ENCODE data around the gene ZFPL1. TPM values are rescaled to one million over a fixed set of nuclear protein-coding genes. Genes with fewer than 3 reads are reported as not detected.

Gene ZFPL1
- total and polyA plus RNA-seq, 9 of the 15 experiments (the other 6 are each of a cell fraction or from before 2014, with no cell fraction given), result 3.7 to 37.5 (median 22.7) TPM

DNA sequence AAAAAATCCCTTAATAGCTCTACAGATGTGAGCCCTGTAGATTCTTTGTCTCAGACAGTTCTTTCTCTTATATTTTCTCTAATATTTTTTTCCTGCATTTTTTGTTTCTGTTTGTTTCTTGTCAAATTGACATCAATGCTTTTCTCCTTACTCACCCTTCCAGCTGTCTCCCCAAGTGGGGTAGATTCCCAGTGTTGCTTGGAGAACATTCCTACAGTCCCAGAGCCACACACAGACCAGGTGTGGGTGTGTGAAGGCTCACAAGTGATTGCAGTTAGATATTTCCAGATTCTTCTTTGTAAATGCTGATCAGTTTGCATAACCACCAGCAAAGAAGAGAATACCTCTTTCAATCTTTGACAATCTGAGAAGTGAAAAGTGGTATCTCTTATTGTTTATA is 19.5 kb downstream of the ZFPL1 start (continued):
- TF ChIP-seq, protein P1, sequence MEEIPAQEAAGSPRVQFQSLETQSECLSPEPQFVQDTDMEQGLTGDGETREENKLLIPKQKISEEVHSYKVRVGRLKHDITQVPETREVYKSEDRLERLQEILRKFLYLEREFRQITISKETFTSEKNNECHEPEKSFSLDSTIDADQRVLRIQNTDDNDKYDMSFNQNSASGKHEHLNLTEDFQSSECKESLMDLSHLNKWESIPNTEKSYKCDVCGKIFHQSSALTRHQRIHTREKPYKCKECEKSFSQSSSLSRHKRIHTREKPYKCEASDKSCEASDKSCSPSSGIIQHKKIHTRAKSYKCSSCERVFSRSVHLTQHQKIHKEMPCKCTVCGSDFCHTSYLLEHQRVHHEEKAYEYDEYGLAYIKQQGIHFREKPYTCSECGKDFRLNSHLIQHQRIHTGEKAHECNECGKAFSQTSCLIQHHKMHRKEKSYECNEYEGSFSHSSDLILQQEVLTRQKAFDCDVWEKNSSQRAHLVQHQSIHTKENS (CRISPR knock-in tag; IDR thresholded peaks at IDR 0.05), result no peak
- TF ChIP-seq, protein P2, sequence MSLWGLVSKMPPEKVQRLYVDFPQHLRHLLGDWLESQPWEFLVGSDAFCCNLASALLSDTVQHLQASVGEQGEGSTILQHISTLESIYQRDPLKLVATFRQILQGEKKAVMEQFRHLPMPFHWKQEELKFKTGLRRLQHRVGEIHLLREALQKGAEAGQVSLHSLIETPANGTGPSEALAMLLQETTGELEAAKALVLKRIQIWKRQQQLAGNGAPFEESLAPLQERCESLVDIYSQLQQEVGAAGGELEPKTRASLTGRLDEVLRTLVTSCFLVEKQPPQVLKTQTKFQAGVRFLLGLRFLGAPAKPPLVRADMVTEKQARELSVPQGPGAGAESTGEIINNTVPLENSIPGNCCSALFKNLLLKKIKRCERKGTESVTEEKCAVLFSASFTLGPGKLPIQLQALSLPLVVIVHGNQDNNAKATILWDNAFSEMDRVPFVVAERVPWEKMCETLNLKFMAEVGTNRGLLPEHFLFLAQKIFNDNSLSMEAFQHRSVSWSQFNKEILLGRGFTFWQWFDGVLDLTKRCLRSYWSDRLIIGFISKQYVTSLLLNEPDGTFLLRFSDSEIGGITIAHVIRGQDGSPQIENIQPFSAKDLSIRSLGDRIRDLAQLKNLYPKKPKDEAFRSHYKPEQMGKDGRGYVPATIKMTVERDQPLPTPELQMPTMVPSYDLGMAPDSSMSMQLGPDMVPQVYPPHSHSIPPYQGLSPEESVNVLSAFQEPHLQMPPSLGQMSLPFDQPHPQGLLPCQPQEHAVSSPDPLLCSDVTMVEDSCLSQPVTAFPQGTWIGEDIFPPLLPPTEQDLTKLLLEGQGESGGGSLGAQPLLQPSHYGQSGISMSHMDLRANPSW (CRISPR knock-in tag; IDR thresholded peaks at IDR 0.05), result no peak
- TF ChIP-seq SNIP1 (IDR thresholded peaks at IDR 0.05; ENCODE audit: low read depth), result no peak
- TF ChIP-seq CCNT2 (IDR thresholded peaks at IDR 0.05; ENCODE audit: borderline replicate concordance, extremely low read depth, insufficient read length, low read depth, low read length), result no peak

DNA sequence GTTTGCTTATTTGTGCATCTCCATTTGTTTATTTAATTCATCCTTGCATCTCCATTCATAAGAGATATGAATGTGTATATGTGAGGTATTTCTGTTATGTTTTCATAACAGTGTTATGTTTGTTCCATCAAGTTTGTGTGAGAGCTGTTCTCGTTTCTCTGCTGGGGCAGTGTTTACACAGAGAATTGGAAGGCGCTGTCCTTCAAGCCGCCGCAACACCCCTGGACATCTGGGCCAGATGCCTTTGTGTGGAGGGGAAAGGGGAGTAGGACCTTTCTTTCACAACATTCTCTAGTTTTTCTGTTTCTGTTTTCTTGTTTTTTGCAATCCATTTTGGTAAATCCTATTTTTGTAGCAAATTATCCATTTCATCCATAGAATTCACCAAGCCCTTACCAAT is 20.6 kb downstream of the ZFPL1 start:
- Histone ChIP-seq H3K4me3 (no peak overlapping the region), H3K9me3 (replicated peaks; ENCODE audit: control insufficient read depth, insufficient read depth, low read depth, low read length) (no peaks in the 10 kb centered on the region), H3K4me1 (replicated peaks in 1 of 2; ENCODE audit: control insufficient read depth in 2 of 2, insufficient read depth in 2 of 2, low read length in 2 of 2) (peaks cover 0 to 8% of the 10 kb centered on the region in 2 experiments; a peak in 1 of 5 replicates), H3K27ac (ENCODE audit: extremely low read depth, low read depth, low read length) (no peak overlapping the region), H3K36me3 (ENCODE audit: control insufficient read depth, insufficient read depth, low read length) (peaks cover 34% of the 10 kb centered on the region; the same call in 2 of the 3 replicates), H3K4me2 (ENCODE audit: insufficient read depth, low read length) (no peak overlapping the region), H4K20me1 (replicated peaks; ENCODE audit: control insufficient read depth, insufficient read depth, low read length) (no peaks in the 10 kb centered on the region), H3K9me1 (ENCODE audit: control insufficient read depth, insufficient read depth, low read length) (no peaks in the 10 kb centered on the region), H3K79me2 (ENCODE audit: control insufficient read depth, insufficient read depth, low read length) (peaks cover 5% of the 10 kb centered on the region; the same call in 1 of the 3 replicates), H2AFZ (ENCODE audit: low read depth, low read length) (no peak overlapping the region), H3K27me3 (ENCODE audit: control insufficient read depth in 2 of 2, insufficient read depth in 2 of 2, low read length in 2 of 2) (no peaks in the 10 kb centered on the region), H3K9ac (ENCODE audit: insufficient read depth in 1 of 2, low read depth in 2 of 2, low read length in 2 of 2) (no peak overlapping the region)
- POLR2A ChIA-PET, result interaction anchor here (1.2 kb wide), 1 partner anchor 8 kb away, joined by 5 read pairs; no protein-coding TSS in a partner anchor
- TF ChIP-seq FOXK1 (CRISPR knock-in tag; IDR thresholded peaks at IDR 0.05; ENCODE audit: borderline replicate concordance), result no peak
- TF ChIP-seq ZBTB8A (IDR thresholded peaks at IDR 0.05; ENCODE audit: partially characterized antibody), result no peak
- TF ChIP-seq ELF4 (CRISPR knock-in tag; IDR thresholded peaks at IDR 0.05), result no peak
- TF ChIP-seq RCOR1 (IDR thresholded peaks at IDR 0.05; ENCODE audit: borderline replicate concordance in 1 of 2, low read depth in 2 of 2, low read length in 2 of 2), result no peak
- FAIRE-seq (no peak), ATAC-seq (no peak), DNase-seq (ENCODE audit: extremely low read depth in 1 of 4, low spot score in 3 of 4) (no peak)
- no TSS peak for BruUV-seq (replicated peaks)
- 70% methylated on average over 4 of the region's 4 CpGs for WGBS (ENCODE audit: insufficient coverage, low coverage, missing lambda C conversion rate)
- in situ Hi-C loops (cut with MboI), result no loop called here
- CTCF ChIA-PET (ENCODE audit: low intra/inter-chr PET ratio), result no interaction called here
- intact Hi-C loops (cut with micrococcal nuclease), result no loop called here

All from K562 (cell line).